Endodermal cell (in vitro differentiated cells): ENCODE data around the gene CLCA2. TPM values are rescaled to one million over a fixed set of nuclear protein-coding genes. Genes with fewer than 3 reads are reported as not detected.

ENCODE experiments used
- DNase-seq: peaks from one replicate; pipeline ENCODE4 v3.0.0-alpha.2; 2017
- H3K27ac ChIP-seq: 2 replicates; pipeline ENCODE4 v1.5.1; 2013; ENCODE audit warnings: mild to moderate bottlenecking, low read depth, low read length, moderate library complexity
- H3K27me3 ChIP-seq: 2 replicates; pipeline ENCODE4 v1.6.1; 2013; ENCODE audit warnings: mild to moderate bottlenecking, low read length, moderate library complexity; ENCODE audit not compliant: insufficient read depth, control insufficient read depth, poor library complexity, severe bottlenecking
- H3K36me3 ChIP-seq: 2 replicates; pipeline ENCODE4 v1.7.0; 2013; ENCODE audit warnings: mild to moderate bottlenecking, low read length, moderate library complexity; ENCODE audit not compliant: control insufficient read depth, insufficient read depth
- H3K4me1 ChIP-seq: one replicate; pipeline ENCODE4 v1.7.0; 2013; ENCODE audit warnings: low read length; ENCODE audit not compliant: control insufficient read depth, insufficient read depth
- H3K4me3 ChIP-seq: 2 replicates; pipeline ENCODE4 v1.5.1; 2013; ENCODE audit warnings: mild to moderate bottlenecking, low read length, moderate library complexity
- H3K9ac ChIP-seq: 2 replicates; pipeline ENCODE4 v1.6.1; 2013; ENCODE audit warnings: mild to moderate bottlenecking, low read length, moderate library complexity; ENCODE audit not compliant: poor library complexity, severe bottlenecking; ENCODE audit errors: extremely low read depth
- H3K9me3 ChIP-seq: 2 replicates; pipeline ENCODE4 v1.6.1; 2013; ENCODE audit warnings: mild to moderate bottlenecking, low read length, moderate library complexity; ENCODE audit not compliant: control insufficient read depth
- H3K27ac Mint-ChIP-seq: 2 replicates; pipeline ENCODE4 v1.8.0; 2020; ENCODE audit warnings: mixed read lengths
- H3K27me3 Mint-ChIP-seq: 2 replicates; pipeline ENCODE4 v1.8.0; 2021; ENCODE audit warnings: mild to moderate bottlenecking, mixed read lengths; ENCODE audit not compliant: insufficient read depth
- H3K36me3 Mint-ChIP-seq: 2 replicates; pipeline ENCODE4 v1.8.0; 2020; ENCODE audit warnings: low read depth, mixed read lengths
- H3K4me1 Mint-ChIP-seq: 2 replicates; pipeline ENCODE4 v1.8.0; 2020; ENCODE audit warnings: mixed read lengths
- H3K4me3 Mint-ChIP-seq: 2 replicates; pipeline ENCODE4 v1.8.0; 2020; ENCODE audit warnings: mild to moderate bottlenecking, moderate library complexity, mixed read lengths
- H3K9me3 Mint-ChIP-seq: 2 replicates; pipeline ENCODE4 v1.8.0; 2020; ENCODE audit warnings: mild to moderate bottlenecking, mixed read lengths
- CTCF ChIP-seq: fragments of 200-600 bp; sonication (generic); conservative IDR thresholded peaks from 2 replicates; pipeline ENCODE4 v1.5.0; 2021; ENCODE audit warnings: antibody characterized with exemption, mild to moderate bottlenecking
- WGBS, 2 experiments: methylation state at CpG; one replicate each; pipeline versions ENCODE4 v1.1.5 to v1.1.7; 2013; ENCODE audit warnings: missing lambda C conversion rate in 2 of 2, mixed read lengths in 1 of 2; ENCODE audit not compliant: insufficient coverage in 1 of 2, insufficient read length in 1 of 2; 5-methylcytosine and 5-hydroxymethylcytosine counted together
- total RNA-seq, 2 donors: library from RNA; stranded (reverse); fragmentation: NEBNext Ultra II Directional in 1 of 2; extraction: Animal tissue kit (Norgen Biotek cat#: 25700) in 1 of 2; gene quantifications; 2 replicates in 1 of 2; 3 replicates in 1 of 2; pipeline ENCODE4 v1.2.1, GENCODE V29; 2021

Gene CLCA2
- total RNA-seq, 2 donors from 2014 or later = not detected

DNA sequence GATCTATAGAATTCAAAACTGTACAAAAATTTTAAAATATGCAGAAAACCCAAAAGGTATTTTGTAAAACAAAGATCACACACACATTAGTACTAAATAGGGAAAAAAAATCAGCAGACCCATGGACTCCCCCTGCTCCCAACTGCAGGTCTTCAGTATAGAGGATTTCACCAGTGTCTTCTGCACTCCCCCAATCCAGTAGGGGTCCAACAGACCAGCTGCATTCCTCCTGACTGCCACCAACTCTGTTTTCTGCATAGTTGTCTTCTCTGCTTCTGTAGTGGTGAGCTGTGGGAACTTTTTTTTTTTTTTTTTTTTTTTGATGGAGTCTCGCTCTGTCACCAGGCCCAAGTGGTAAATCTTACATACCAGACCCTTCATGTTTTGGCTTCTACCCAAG, 21.9 kb downstream of the CLCA2 start:
- Histone ChIP-seq H3K9ac (no peak overlapping the region), H3K27ac (no peak overlapping the region), H3K4me1 (no peaks in the 10 kb centered on the region), H3K27me3 (no peaks in the 10 kb centered on the region), H3K36me3 (no peaks in the 10 kb centered on the region), H3K9me3 (no peaks in the 10 kb centered on the region), H3K4me3 (no peak overlapping the region)
- no peaks in the 10 kb centered on the region for H3K9me3 Mint-ChIP-seq
- no peaks in the 10 kb centered on the region for H3K4me1 Mint-ChIP-seq
- TF ChIP-seq CTCF = peak; percentile 16
- no peaks in the 10 kb centered on the region for H3K27me3 Mint-ChIP-seq
- H3K4me3 Mint-ChIP-seq = no peak overlapping the region
- 96% methylated on average over 1 of the region's 1 CpG; no CpG with 5 or more reads in 1 of the 2 experiments for WGBS, 2 experiments
- no peak overlapping the region for H3K27ac Mint-ChIP-seq
- no peaks in the 10 kb centered on the region for H3K36me3 Mint-ChIP-seq
- DNase-seq = no peak

DNA sequence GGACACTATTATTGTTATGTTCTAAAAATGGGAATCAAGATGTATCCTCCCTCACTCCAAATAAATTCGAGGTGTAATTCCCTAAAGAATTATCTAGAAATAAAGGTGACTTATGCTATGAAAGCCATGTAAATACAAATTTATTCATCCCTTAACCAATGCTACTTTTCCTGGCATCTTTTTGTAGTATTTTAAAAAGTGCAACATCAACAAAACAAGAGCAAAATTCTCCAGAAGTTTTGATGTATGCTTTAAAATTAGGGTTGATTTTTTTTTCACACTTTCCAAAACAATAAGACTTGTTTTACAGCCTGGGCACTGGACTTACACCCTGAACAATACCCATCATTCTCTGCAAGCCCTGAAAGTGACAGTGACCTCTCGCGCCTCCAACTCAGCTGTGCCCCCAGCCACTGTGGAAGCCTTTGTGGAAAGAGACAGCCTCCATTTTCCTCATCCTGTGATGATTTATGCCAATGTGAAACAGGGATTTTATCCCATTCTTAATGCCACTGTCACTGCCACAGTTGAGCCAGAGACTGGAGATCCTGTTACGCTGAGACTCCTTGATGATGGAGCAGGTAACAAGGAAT, 23.3 kb downstream of the CLCA2 start:
- Histone ChIP-seq H3K27me3 (no peaks in the 10 kb centered on the region), H3K9me3 (no peaks in the 10 kb centered on the region), H3K27ac (no peak overlapping the region), H3K4me1 (no peaks in the 10 kb centered on the region), H3K4me3 (no peak overlapping the region), H3K36me3 (no peaks in the 10 kb centered on the region), H3K9ac (no peak overlapping the region)
- Mint-ChIP-seq H3K4me3 (no peak overlapping the region), H3K36me3 (no peaks in the 10 kb centered on the region), H3K27ac (no peak overlapping the region), H3K4me1 (no peaks in the 10 kb centered on the region), H3K9me3 (no peaks in the 10 kb centered on the region), H3K27me3 (no peaks in the 10 kb centered on the region)
- TF ChIP-seq CTCF = no peak
- WGBS, 2 experiments = 81 to 94% methylated on average over 3 to 4 of the region's 4 CpGs
- DNase-seq = no peak

GRCh38 chr1:86448670-86449069, 24.7 kb downstream of the CLCA2 start:
- Histone ChIP-seq H3K4me3 (no peak overlapping the region), H3K27ac (no peak overlapping the region), H3K36me3 (no peaks in the 10 kb centered on the region), H3K9ac (no peak overlapping the region), H3K9me3 (no peaks in the 10 kb centered on the region), H3K4me1 (no peaks in the 10 kb centered on the region), H3K27me3 (no peaks in the 10 kb centered on the region)
- WGBS, 2 experiments = 100% methylated on average over 1 of the region's 1 CpG; no CpG with 5 or more reads in 1 of the 2 experiments
- Mint-ChIP-seq H3K9me3 (no peaks in the 10 kb centered on the region), H3K36me3 (no peaks in the 10 kb centered on the region), H3K4me1 (no peaks in the 10 kb centered on the region), H3K4me3 (no peak overlapping the region), H3K27ac (no peak overlapping the region), H3K27me3 (no peaks in the 10 kb centered on the region)
- TF ChIP-seq CTCF = no peak
- DNase-seq = no peak
